ENCODE results near the gene ASGR2.
"Not testable (repeated sequence)": the region's sequence is repeated elsewhere in the genome, so short reads cannot be mapped to it uniquely, and the experiment has no call there.

GRCh38 chr17:7158424-7158823, 43.8 kb upstream of the ASGR2 start:
- TF ChIP-seq, protein P1, sequence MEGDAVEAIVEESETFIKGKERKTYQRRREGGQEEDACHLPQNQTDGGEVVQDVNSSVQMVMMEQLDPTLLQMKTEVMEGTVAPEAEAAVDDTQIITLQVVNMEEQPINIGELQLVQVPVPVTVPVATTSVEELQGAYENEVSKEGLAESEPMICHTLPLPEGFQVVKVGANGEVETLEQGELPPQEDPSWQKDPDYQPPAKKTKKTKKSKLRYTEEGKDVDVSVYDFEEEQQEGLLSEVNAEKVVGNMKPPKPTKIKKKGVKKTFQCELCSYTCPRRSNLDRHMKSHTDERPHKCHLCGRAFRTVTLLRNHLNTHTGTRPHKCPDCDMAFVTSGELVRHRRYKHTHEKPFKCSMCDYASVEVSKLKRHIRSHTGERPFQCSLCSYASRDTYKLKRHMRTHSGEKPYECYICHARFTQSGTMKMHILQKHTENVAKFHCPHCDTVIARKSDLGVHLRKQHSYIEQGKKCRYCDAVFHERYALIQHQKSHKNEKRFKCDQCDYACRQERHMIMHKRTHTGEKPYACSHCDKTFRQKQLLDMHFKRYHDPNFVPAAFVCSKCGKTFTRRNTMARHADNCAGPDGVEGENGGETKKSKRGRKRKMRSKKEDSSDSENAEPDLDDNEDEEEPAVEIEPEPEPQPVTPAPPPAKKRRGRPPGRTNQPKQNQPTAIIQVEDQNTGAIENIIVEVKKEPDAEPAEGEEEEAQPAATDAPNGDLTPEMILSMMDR (IDR thresholded peaks at IDR 0.05): not testable (repeated sequence)
- TF ChIP-seq POLR2A (IDR thresholded peaks at IDR 0.05): not testable (repeated sequence)
